Measurements from ENCODE around the gene A2ML1.
"Not testable (repeated sequence)": the region's sequence is repeated elsewhere in the genome, so short reads cannot be mapped to it uniquely, and the experiment has no call there.

The A2ML1 gene

DNA sequence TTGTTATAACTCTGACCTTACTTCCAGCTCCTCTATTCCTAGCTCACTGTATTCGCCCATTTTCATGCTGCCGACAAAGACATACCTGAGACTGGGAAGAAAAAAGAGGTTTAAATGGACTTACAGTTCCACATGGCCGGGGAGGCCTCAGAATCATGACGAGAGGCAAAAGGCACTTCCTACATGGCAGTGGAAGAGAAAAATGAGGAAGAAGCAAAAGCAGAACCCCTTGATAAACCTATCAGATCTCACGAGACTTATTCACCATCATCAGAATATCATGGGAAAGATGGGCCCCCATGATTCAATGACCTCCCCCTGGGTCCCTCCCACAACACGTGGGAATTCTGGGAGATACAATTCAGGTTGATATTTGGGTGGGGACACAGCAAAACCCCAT is 77.4 kb downstream of the A2ML1 start:
- H3K4me3 ChIP-seq (ENCODE audit: insufficient read depth, low read depth, low read length, poor library complexity, severe bottlenecking), result no peak overlapping the region
- no peak overlapping the region for H3K27ac ChIP-seq (ENCODE audit: insufficient read depth, low read length, poor library complexity, severe bottlenecking)
- no peaks in the 10 kb centered on the region for H3K9me3 ChIP-seq (ENCODE audit: control insufficient read depth, low read length)
- no peaks in the 10 kb centered on the region for H3K27me3 ChIP-seq (replicated peaks; ENCODE audit: control insufficient read depth, insufficient read depth, low read length, poor library complexity, severe bottlenecking)
- no peaks in the 10 kb centered on the region for H3K36me3 ChIP-seq (ENCODE audit: control insufficient read depth, insufficient read depth, low read length)
- DNase-seq, result no peak
- H3K4me1 ChIP-seq (ENCODE audit: control insufficient read depth, insufficient read depth, low read length, poor library complexity, severe bottlenecking), result no peaks in the 10 kb centered on the region

DNA sequence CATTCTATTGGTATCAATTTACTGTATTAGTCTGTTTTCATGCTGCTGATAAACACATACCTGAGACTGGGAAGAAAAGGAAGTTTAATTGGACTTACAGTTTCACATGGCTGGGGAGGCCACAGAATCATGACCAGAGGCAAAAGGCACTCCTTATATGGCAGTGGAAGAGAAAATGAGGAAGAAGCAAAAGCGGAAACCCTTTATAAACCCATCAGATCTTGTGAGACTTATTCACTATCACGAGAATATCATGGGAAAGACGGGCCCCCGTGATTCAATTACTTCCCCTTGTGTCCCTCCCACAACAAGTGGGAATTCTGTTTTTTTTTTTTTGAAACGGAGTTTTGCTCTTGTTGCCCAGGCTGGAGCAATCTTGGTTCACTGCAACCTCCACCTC is 80.3 kb downstream of the A2ML1 start:
- not testable (repeated sequence) for DNase-seq; H3K27ac ChIP-seq (ENCODE audit: insufficient read depth, low read length, poor library complexity, severe bottlenecking); H3K9me3 ChIP-seq (ENCODE audit: control insufficient read depth, low read length); H3K36me3 ChIP-seq (ENCODE audit: control insufficient read depth, insufficient read depth, low read length); H3K27me3 ChIP-seq (replicated peaks; ENCODE audit: control insufficient read depth, insufficient read depth, low read length, poor library complexity, severe bottlenecking); H3K4me3 ChIP-seq (ENCODE audit: insufficient read depth, low read depth, low read length, poor library complexity, severe bottlenecking); H3K4me1 ChIP-seq (ENCODE audit: control insufficient read depth, insufficient read depth, low read length, poor library complexity, severe bottlenecking)

DNA sequence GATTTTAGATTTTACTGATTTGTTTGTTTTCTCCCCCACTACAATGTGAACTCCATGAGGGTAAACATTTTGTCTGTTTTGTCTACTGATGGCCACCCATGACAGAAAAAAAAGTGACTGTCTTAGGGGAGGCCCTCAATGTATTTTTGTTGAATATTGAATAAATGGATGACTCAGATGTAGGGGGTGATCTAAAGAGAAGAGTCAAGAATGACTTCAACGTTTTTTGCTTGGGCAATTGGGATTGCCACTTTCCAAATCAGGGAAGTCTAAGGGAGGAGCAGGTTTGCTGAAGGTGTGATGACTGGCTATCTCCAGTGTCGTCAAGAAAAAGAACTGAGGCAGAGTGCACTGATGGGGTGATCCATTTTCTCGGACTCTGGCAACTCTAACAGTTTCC is 81.2 kb downstream of the A2ML1 start:
- DNase-seq, result no peak
- Histone ChIP-seq H3K4me1 (ENCODE audit: control insufficient read depth, insufficient read depth, low read length, poor library complexity, severe bottlenecking) (no peaks in the 10 kb centered on the region), H3K27me3 (replicated peaks; ENCODE audit: control insufficient read depth, insufficient read depth, low read length, poor library complexity, severe bottlenecking) (no peaks in the 10 kb centered on the region), H3K9me3 (ENCODE audit: control insufficient read depth, low read length) (no peaks in the 10 kb centered on the region), H3K27ac (ENCODE audit: insufficient read depth, low read length, poor library complexity, severe bottlenecking) (no peak overlapping the region), H3K36me3 (ENCODE audit: control insufficient read depth, insufficient read depth, low read length) (no peaks in the 10 kb centered on the region), H3K4me3 (ENCODE audit: insufficient read depth, low read depth, low read length, poor library complexity, severe bottlenecking) (no peak overlapping the region)

DNA sequence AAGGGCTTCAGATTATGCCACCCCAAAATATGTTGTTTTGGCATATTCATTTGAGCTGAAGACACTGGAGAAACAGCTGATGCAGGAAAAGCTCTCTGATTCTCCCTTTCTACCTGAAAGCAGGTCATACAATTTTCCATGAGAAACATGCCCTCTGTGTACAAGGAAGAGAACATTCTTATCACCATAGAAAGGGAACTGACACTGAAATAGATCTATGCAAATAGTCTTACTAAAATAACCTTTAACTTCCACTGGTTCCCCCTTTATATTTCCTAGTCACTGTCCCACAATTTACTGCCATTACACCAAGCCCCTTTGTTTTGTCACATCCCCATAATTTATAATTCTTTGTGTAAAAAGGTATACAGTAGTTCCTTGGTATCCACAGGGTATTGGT is 82.2 kb downstream of the A2ML1 start:
- H3K27me3 ChIP-seq (replicated peaks; ENCODE audit: control insufficient read depth, insufficient read depth, low read length, poor library complexity, severe bottlenecking), result no peaks in the 10 kb centered on the region

DNA sequence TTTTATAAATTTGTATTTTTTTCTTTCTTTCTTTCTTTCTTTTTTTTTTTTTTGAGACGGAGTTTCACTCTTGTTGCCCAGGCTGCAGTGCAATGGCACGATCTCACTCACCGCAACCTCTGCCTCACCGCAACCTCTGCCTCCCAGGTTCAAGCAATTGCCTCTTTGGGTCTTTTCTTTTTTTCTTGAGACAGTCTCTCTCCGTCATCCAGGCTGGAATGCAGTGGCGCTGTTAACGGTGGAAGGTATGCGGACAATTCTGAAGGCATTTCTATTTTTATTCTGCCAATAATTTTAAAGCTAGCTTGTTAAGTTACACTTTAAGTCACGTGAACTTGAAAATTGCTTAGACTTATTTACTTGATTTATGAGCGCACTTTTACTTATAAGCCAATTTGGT is 83.1 kb downstream of the A2ML1 start:
- Histone ChIP-seq H3K9me3 (ENCODE audit: control insufficient read depth, low read length) (no peaks in the 10 kb centered on the region), H3K36me3 (ENCODE audit: control insufficient read depth, insufficient read depth, low read length) (no peaks in the 10 kb centered on the region), H3K4me1 (ENCODE audit: control insufficient read depth, insufficient read depth, low read length, poor library complexity, severe bottlenecking) (no peaks in the 10 kb centered on the region), H3K4me3 (ENCODE audit: insufficient read depth, low read depth, low read length, poor library complexity, severe bottlenecking) (no peak overlapping the region), H3K27me3 (replicated peaks; ENCODE audit: control insufficient read depth, insufficient read depth, low read length, poor library complexity, severe bottlenecking) (no peaks in the 10 kb centered on the region), H3K27ac (ENCODE audit: insufficient read depth, low read length, poor library complexity, severe bottlenecking) (no peak overlapping the region)
- DNase-seq, result no peak

More for the DNA sequence above, 82.2 kb downstream of the A2ML1 start:
- Histone ChIP-seq H3K36me3 (ENCODE audit: control insufficient read depth, insufficient read depth, low read length) (no peaks in the 10 kb centered on the region), H3K4me1 (ENCODE audit: control insufficient read depth, insufficient read depth, low read length, poor library complexity, severe bottlenecking) (no peaks in the 10 kb centered on the region), H3K27ac (ENCODE audit: insufficient read depth, low read length, poor library complexity, severe bottlenecking) (no peak overlapping the region), H3K9me3 (ENCODE audit: control insufficient read depth, low read length) (no peaks in the 10 kb centered on the region), H3K4me3 (ENCODE audit: insufficient read depth, low read depth, low read length, poor library complexity, severe bottlenecking) (no peak overlapping the region)
- no peak for DNase-seq

DNA sequence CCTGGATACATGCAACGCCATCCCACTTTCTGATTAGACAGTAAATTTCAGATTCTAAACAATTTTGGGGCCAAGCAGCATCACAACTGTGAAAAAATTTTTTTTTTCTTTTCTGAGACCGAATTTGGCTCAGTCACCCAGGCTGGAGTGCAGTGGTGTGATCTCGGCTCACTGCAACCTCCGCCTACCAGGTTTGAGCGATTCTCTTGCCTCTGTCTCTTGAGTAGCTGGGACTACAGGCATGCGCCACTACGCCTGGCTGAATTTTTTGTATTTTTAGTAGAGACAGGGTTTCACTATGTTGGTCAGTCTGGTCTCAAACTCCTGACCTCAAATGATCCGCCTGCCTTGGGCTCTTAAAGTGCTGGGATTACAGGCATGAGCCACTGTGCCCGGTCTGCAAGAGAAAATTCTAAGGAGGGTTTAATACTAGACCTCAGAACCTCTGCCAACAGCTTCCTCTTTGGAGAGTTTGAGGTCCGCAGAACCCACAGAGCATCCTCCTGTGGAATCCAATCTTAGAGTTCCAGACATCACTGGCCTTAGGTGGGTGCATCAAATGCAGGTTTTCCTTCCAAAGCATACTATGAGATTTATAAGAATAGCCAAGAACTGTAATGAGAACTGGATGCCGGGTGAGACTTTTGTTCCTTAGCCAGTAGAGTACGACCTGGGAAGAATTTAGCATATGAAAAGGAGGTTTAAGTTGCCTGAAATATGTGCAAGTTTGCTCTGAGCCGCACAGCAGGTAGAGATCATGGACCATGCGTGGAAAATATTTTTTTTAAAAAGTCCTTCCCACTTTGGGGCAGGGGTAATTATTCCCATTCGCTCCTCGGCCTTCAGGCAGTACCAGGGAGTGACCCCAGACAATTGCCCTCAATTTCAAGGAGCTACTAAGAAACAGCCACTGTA is 84.1 kb downstream of the A2ML1 start:
- H3K9me3 ChIP-seq (ENCODE audit: control insufficient read depth, low read length), result no peaks in the 10 kb centered on the region

DNA sequence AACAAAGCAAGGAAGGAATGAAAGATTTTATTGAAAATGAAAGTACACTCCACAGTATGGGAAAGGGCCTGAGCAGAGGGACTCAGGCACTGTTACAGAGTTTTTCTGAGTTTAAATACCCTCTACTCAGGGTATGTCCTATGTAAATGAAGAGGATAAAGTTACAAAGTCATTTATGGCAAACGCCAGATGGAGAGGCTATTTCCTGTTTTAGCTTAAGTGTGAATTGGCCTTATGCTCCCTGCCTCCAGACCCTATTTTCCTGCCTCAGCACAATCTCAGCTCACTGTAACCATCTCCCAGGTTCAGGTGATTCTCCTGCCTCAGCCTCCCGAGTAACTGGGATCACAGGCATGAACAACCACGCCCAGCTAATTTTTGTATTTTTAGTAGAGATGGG is 85.1 kb downstream of the A2ML1 start:
- no peak for DNase-seq
- no peak overlapping the region for H3K4me3 ChIP-seq (ENCODE audit: insufficient read depth, low read depth, low read length, poor library complexity, severe bottlenecking)
- H3K36me3 ChIP-seq (ENCODE audit: control insufficient read depth, insufficient read depth, low read length), result no peaks in the 10 kb centered on the region
- no peaks in the 10 kb centered on the region for H3K27me3 ChIP-seq (replicated peaks; ENCODE audit: control insufficient read depth, insufficient read depth, low read length, poor library complexity, severe bottlenecking)
- H3K9me3 ChIP-seq (ENCODE audit: control insufficient read depth, low read length), result no peaks in the 10 kb centered on the region
- no peaks in the 10 kb centered on the region for H3K4me1 ChIP-seq (ENCODE audit: control insufficient read depth, insufficient read depth, low read length, poor library complexity, severe bottlenecking)
- no peak overlapping the region for H3K27ac ChIP-seq (ENCODE audit: insufficient read depth, low read length, poor library complexity, severe bottlenecking)

More for the DNA sequence above, 84.1 kb downstream of the A2ML1 start:
- H3K36me3 ChIP-seq (ENCODE audit: control insufficient read depth, insufficient read depth, low read length), result no peaks in the 10 kb centered on the region
- H3K27ac ChIP-seq (ENCODE audit: insufficient read depth, low read length, poor library complexity, severe bottlenecking), result no peak overlapping the region
- H3K4me3 ChIP-seq (ENCODE audit: insufficient read depth, low read depth, low read length, poor library complexity, severe bottlenecking), result no peak overlapping the region
- H3K4me1 ChIP-seq (ENCODE audit: control insufficient read depth, insufficient read depth, low read length, poor library complexity, severe bottlenecking), result no peaks in the 10 kb centered on the region
- H3K27me3 ChIP-seq (replicated peaks; ENCODE audit: control insufficient read depth, insufficient read depth, low read length, poor library complexity, severe bottlenecking), result no peaks in the 10 kb centered on the region
- no peak for DNase-seq

DNA sequence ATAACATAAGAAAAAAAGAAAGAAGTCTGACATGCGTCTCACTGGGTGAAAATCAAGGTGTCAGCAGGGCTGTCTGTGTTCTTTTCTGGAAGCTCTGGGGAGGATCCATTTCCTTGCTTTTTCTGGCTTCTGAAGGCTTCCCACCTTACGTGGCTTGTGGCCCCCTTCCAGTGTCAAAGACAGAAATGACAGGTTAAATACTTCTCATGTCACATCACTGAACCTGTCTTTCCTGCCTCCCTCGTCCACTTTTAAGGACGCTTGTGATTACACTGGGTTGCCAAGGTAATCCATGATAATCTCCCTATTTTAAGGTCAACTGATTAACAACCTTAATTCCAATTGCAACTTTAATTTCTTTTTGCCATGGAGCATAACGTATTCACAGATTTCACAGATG is 87.3 kb downstream of the A2ML1 start:
- H3K27ac ChIP-seq (ENCODE audit: insufficient read depth, low read length, poor library complexity, severe bottlenecking), result no peak overlapping the region
- no peaks in the 10 kb centered on the region for H3K9me3 ChIP-seq (ENCODE audit: control insufficient read depth, low read length)
- no peak for DNase-seq
- peaks cover 6% of the 10 kb centered on the region for H3K4me1 ChIP-seq (ENCODE audit: control insufficient read depth, insufficient read depth, low read length, poor library complexity, severe bottlenecking)
- no peaks in the 10 kb centered on the region for H3K27me3 ChIP-seq (replicated peaks; ENCODE audit: control insufficient read depth, insufficient read depth, low read length, poor library complexity, severe bottlenecking)
- H3K36me3 ChIP-seq (ENCODE audit: control insufficient read depth, insufficient read depth, low read length), result no peaks in the 10 kb centered on the region
- H3K4me3 ChIP-seq (ENCODE audit: insufficient read depth, low read depth, low read length, poor library complexity, severe bottlenecking), result no peak overlapping the region

DNA sequence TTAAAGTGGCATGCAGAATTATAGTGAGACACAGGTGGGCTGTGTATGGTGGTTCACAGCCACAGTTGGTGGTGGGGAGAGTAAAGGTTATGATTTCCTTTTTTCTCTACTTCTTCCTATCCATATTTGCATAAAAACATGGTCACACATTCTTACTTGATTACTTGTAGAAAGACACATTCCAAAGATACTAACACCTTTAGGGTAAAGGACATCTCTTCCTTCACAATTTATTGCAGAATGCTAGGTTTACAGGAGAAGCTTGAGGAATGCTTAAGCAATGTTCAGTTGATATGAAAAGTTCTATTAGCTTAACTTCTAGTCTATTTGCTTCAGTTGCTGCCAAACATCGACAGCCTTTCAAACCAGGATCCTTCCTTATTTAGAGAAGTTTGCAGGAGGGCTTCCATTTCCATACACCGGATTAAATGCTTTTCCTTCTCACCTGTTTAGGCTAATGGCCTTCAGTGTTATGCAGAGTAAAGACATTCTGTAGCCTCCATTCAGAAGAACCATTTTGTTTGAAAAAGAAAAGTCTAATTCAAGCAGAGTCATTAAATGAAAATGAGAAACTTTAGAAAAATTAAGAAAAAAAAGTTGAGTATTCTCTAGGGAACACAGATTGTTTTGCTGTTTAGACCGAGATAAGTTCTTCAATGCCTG is 89.3 kb downstream of the A2ML1 start:
- no peak overlapping the region for H3K27ac ChIP-seq (ENCODE audit: insufficient read depth, low read length, poor library complexity, severe bottlenecking)
- H3K36me3 ChIP-seq (ENCODE audit: control insufficient read depth, insufficient read depth, low read length), result no peaks in the 10 kb centered on the region
- H3K4me1 ChIP-seq (ENCODE audit: control insufficient read depth, insufficient read depth, low read length, poor library complexity, severe bottlenecking), result peaks cover 16% of the 10 kb centered on the region

DNA sequence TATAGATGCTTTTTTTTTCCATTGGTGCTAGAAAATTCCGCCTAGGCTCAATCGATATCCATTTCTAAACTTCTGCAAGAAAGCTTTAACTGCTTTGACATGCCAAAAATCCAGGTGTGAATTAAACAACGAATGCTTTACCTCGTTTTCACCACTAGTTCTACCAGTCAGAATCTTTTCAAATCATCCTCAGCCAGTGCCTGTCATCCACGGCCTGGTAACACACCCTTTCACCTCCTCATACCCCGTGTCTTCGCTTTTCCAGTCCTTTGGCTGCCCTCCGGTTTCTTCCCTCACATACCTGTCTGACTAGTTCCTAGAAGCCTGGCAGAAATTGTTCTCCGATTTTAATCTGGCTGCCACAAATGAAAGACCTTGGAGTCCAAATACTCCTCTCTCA is 90.5 kb downstream of the A2ML1 start:
- Histone ChIP-seq H3K36me3 (ENCODE audit: control insufficient read depth, insufficient read depth, low read length) (no peaks in the 10 kb centered on the region), H3K4me1 (ENCODE audit: control insufficient read depth, insufficient read depth, low read length, poor library complexity, severe bottlenecking) (peaks cover 16% of the 10 kb centered on the region), H3K4me3 (ENCODE audit: insufficient read depth, low read depth, low read length, poor library complexity, severe bottlenecking) (no peak overlapping the region), H3K27me3 (replicated peaks; ENCODE audit: control insufficient read depth, insufficient read depth, low read length, poor library complexity, severe bottlenecking) (no peaks in the 10 kb centered on the region), H3K9me3 (ENCODE audit: control insufficient read depth, low read length) (no peaks in the 10 kb centered on the region), H3K27ac (ENCODE audit: insufficient read depth, low read length, poor library complexity, severe bottlenecking) (peak overlapping the region; percentile 47)
- DNase-seq, result no peak

More for the DNA sequence above, 89.3 kb downstream of the A2ML1 start:
- DNase-seq, result no peak
- Histone ChIP-seq H3K4me3 (ENCODE audit: insufficient read depth, low read depth, low read length, poor library complexity, severe bottlenecking) (no peak overlapping the region), H3K27me3 (replicated peaks; ENCODE audit: control insufficient read depth, insufficient read depth, low read length, poor library complexity, severe bottlenecking) (no peaks in the 10 kb centered on the region), H3K9me3 (ENCODE audit: control insufficient read depth, low read length) (no peaks in the 10 kb centered on the region)

Data from effector memory CD4-positive, alpha-beta T cell (primary cell).